SK-N-SH (cell line): ENCODE data around the gene BTLA. TPM values are rescaled to one million over a fixed set of nuclear protein-coding genes. Genes with fewer than 3 reads are reported as not detected.

Experiments
- CTCF ChIA-PET: fragments of 300-600, 350-600 bp; formaldehyde crosslinking; extraction: SDS; loops from one replicate; lab custom pipeline; 2021; lab: Yijun Ruan, JAX
- POLR2A ChIA-PET: fragments of 350-600 bp; sonication (Branson Sonifier 250); formaldehyde crosslinking; extraction: SDS; loops from one replicate; lab custom pipeline; 2020; ENCODE audit warnings: antibody characterized with exemption, inconsistent platforms; lab: Yijun Ruan, JAX
- DNase-seq: peaks from one replicate; pipeline ENCODE4 v3.0.0; 2012
- H2AFZ ChIP-seq: fragments of 200-600 bp; sonication (generic); 2 replicates; pipeline ENCODE4 v1.8.1; 2016; ENCODE audit warnings: antibody characterized with exemption, mild to moderate bottlenecking, low read depth
- H3F3A ChIP-seq: fragments of 200-600 bp; sonication (generic); replicated peaks from 2 replicates; pipeline ENCODE3; 2016; ENCODE audit warnings: antibody characterized with exemption, mild to moderate bottlenecking; ENCODE audit not compliant: insufficient read depth
- H3K27ac ChIP-seq, 2 experiments: fragments of 200-500 bp in 1 of 2; fragments of 200-600 bp in 1 of 2; sonication (Bioruptor generic) in 1 of 2; sonication (generic), shearing (Covaris generic) in 1 of 2; 2 replicates each; pipeline versions ENCODE4 v1.5.1 to v1.6.1; 2014 to 2016; ENCODE audit warnings: low read depth in 2 of 2, inconsistent platforms in 1 of 2, low read length in 1 of 2, mild to moderate bottlenecking in 1 of 2, mixed read lengths in 1 of 2
- H3K27me3 ChIP-seq: fragments of 200-600 bp; sonication (generic), shearing (Covaris generic); 2 replicates; pipeline ENCODE4 v1.6.1; 2016; ENCODE audit warnings: mixed run types; ENCODE audit not compliant: insufficient read depth
- H3K36me3 ChIP-seq, 2 experiments: fragments of 200-500 bp in 1 of 2; fragments of 200-600 bp in 1 of 2; sonication (Bioruptor generic) in 1 of 2; sonication (generic) in 1 of 2; replicated peaks in 1 of 2; 2 replicates each; pipeline versions ENCODE3 to v1.5.1; 2014 to 2016; ENCODE audit warnings: low read length in 1 of 2, mild to moderate bottlenecking in 1 of 2; ENCODE audit not compliant: insufficient read depth in 2 of 2, control insufficient read depth in 1 of 2
- H3K4me1 ChIP-seq, 2 experiments: fragments of 200-500 bp in 1 of 2; fragments of 200-600 bp in 1 of 2; sonication (Bioruptor generic) in 1 of 2; sonication (generic), shearing (Covaris generic) in 1 of 2; 2 replicates each; pipeline versions ENCODE4 v1.5.1 to v1.6.1; 2014 to 2016; ENCODE audit warnings: low read depth in 1 of 2, low read length in 1 of 2, mixed run types in 1 of 2; ENCODE audit not compliant: insufficient read depth in 2 of 2, control insufficient read depth in 1 of 2
- H3K4me2 ChIP-seq: fragments of 200-600 bp; sonication (generic), shearing (Covaris generic); 2 replicates; pipeline ENCODE4 v1.6.1; 2017; ENCODE audit warnings: mixed run types
- H3K4me3 ChIP-seq, 2 experiments: fragments of 200-500 bp in 1 of 2; fragments of 200-600 bp in 1 of 2; sonication (Bioruptor generic) in 1 of 2; sonication (generic), shearing (Covaris generic) in 1 of 2; 2 replicates each; pipeline versions ENCODE4 v1.5.1 to v1.8.1; 2014 to 2016; ENCODE audit warnings: low read depth in 2 of 2, inconsistent platforms in 1 of 2, low read length in 1 of 2, mild to moderate bottlenecking in 1 of 2, mixed read lengths in 1 of 2, moderate library complexity in 1 of 2
- H3K79me2 ChIP-seq: fragments of 200-600 bp; sonication (generic); 2 replicates; pipeline ENCODE4 v1.8.1; 2017; ENCODE audit warnings: mild to moderate bottlenecking; ENCODE audit not compliant: insufficient read depth
- H3K9ac ChIP-seq: fragments of 200-600 bp; sonication (generic); 2 replicates; pipeline ENCODE4 v1.6.1; 2017; ENCODE audit warnings: mixed run types
- H3K9me2 ChIP-seq: fragments of 200-600 bp; sonication (generic); 2 replicates; pipeline ENCODE4 v1.6.1; 2017; ENCODE audit warnings: mixed run types
- H3K9me3 ChIP-seq: fragments of 200-600 bp; sonication (generic); 2 replicates; pipeline ENCODE4 v1.6.1; 2017; ENCODE audit warnings: mixed run types, mild to moderate bottlenecking, moderate library complexity
- H4K20me1 ChIP-seq: fragments of 200-600 bp; sonication (generic); 2 replicates; pipeline ENCODE4 v1.6.1; 2017; ENCODE audit warnings: mild to moderate bottlenecking, mixed run types; ENCODE audit not compliant: insufficient read depth
- CHD2 ChIP-seq: fragments of 150-350 bp; IDR thresholded peaks from 2 replicates; pipeline ENCODE4 v1.6.1; 2018; ENCODE audit warnings: low read length; ENCODE audit not compliant: partially characterized antibody
- CTCF ChIP-seq: fragments of 200-600 bp; sonication (generic); IDR thresholded peaks from 2 replicates; pipeline ENCODE4 v1.6.1; 2017; ENCODE audit warnings: antibody characterized with exemption, mild to moderate bottlenecking, moderate library complexity
- EZH2phosphoT487 ChIP-seq: fragments of 200-600 bp; sonication (generic); IDR thresholded peaks from 2 replicates; pipeline ENCODE4 v1.6.1; 2017; ENCODE audit warnings: low read depth, mixed run types, mild to moderate bottlenecking, antibody characterized with exemption, moderate library complexity, borderline replicate concordance
- FOSL2 ChIP-seq: IDR thresholded peaks from 2 replicates; pipeline ENCODE4 v1.4.0; 2012; ENCODE audit warnings: low read depth, mild to moderate bottlenecking, moderate library complexity, borderline replicate concordance
- GABPA ChIP-seq: IDR thresholded peaks from 2 replicates; pipeline ENCODE4 v1.4.0; 2012; ENCODE audit warnings: low read depth, mild to moderate bottlenecking
- MAX ChIP-seq: IDR thresholded peaks from 2 replicates; pipeline ENCODE4 v1.4.0; 2012; ENCODE audit warnings: low read depth
- MEF2A ChIP-seq: IDR thresholded peaks from 2 replicates; pipeline ENCODE4 v1.4.0; 2012; ENCODE audit warnings: low read depth, borderline replicate concordance
- NFIC ChIP-seq: IDR thresholded peaks from 2 replicates; pipeline ENCODE4 v1.4.0; 2012; ENCODE audit warnings: borderline replicate concordance
- RCOR1 ChIP-seq: fragments of 150-350 bp; IDR thresholded peaks from 2 replicates; pipeline ENCODE4 v1.6.1; 2017; ENCODE audit warnings: antibody characterized with exemption, low read length
- REST ChIP-seq: IDR thresholded peaks from 2 replicates; pipeline ENCODE4 v1.6.1; 2012; ENCODE audit warnings: mild to moderate bottlenecking, low read depth, low read length, moderate library complexity
- SIN3A ChIP-seq: IDR thresholded peaks from 2 replicates; pipeline ENCODE4 v1.6.1; 2012; ENCODE audit warnings: low read depth, mild to moderate bottlenecking, low read length, moderate library complexity, borderline replicate concordance
- WGBS: methylation state at CpG from one replicate; pipeline ENCODE4 v1.1.6; 2017; ENCODE audit warnings: low lambda C conversion rate; 5-methylcytosine and 5-hydroxymethylcytosine counted together
- polyA plus RNA-seq, 3 experiments: library from polyadenylated mRNA; depleted of rRNA; stranded (reverse); fragments of >200 nt; gene quantifications; 2 replicates each; pipeline ENCODE4 v1.2.3, GENCODE V29; 2012

The BTLA gene
- polyA plus RNA-seq, 1 of the 3 experiments (the other 2 are of a cell fraction): not detected

GRCh38 chr3:112466020-112466419, 33.3 kb downstream of the BTLA start:
- Histone ChIP-seq H3K9me3 (no peaks in the 10 kb centered on the region), H3F3A (no peaks in the 10 kb centered on the region), H3K9me2 (no peaks in the 10 kb centered on the region), H3K4me1 (no peaks in the 10 kb centered on the region), H3K4me2 (no peak overlapping the region), H3K36me3 (no peaks in the 10 kb centered on the region), H3K27me3 (no peaks in the 10 kb centered on the region), H2AFZ (no peak overlapping the region), H3K4me3 (no peak overlapping the region), H4K20me1 (no peaks in the 10 kb centered on the region), H3K27ac (no peak overlapping the region), H3K79me2 (no peaks in the 10 kb centered on the region), H3K9ac (no peak overlapping the region)
- ChIA-PET POLR2A (no interaction called here), CTCF (interaction anchor here (1.3 kb wide), 1 partner anchor 52 kb away, joined by 3 read pairs; no protein-coding TSS in a partner anchor)
- TF ChIP-seq GABPA (no peak), MAX (no peak), SIN3A (no peak), MEF2A (no peak), CTCF (no peak), FOSL2 (no peak), EZH2phosphoT487 (no peak), REST (no peak)
- 0% methylated on average over 1 of the region's 1 CpG for WGBS
- DNase-seq: no peak

- H3K4me2 ChIP-seq: 0 out of 2 replicates have a peak overlapping the region, but pooled peaks have one; percentile 10
- TF ChIP-seq REST (no peak), RCOR1 (no peak), NFIC (no peak), CHD2 (no peak), MEF2A (peak; percentile 23; the same call in 1 of the 2 replicates), SIN3A (no peak)
- TF ChIP-seq, all 33 proteins: peak for 1
- Histone ChIP-seq H3F3A (no peaks in the 10 kb centered on the region), H3K4me1 (no peaks in the 10 kb centered on the region), H3K27me3 (no peaks in the 10 kb centered on the region), H4K20me1 (no peaks in the 10 kb centered on the region), H3K79me2 (no peaks in the 10 kb centered on the region), H3K9me3 (no peaks in the 10 kb centered on the region), H3K36me3 (no peaks in the 10 kb centered on the region), H3K27ac (no peak overlapping the region), H3K4me3 (no peak overlapping the region), H2AFZ (peak overlapping the region; percentile 45), H3K9ac (no peak overlapping the region), H3K9me2 (no peaks in the 10 kb centered on the region)
- POLR2A ChIA-PET: no interaction called here
- CTCF ChIA-PET: interaction anchor here (0.8 kb wide), 1 partner anchor 37 kb away, joined by 3 read pairs; no protein-coding TSS in a partner anchor
- WGBS: 7% methylated on average over 2 of the region's 2 CpGs
- DNase-seq: no peak
Measured at GRCh38 chr3:112464264-112464663, 35.0 kb downstream of the BTLA start.
